MV-4-11 (cell line): ENCODE results near the gene HIGD2A.

Source experiments
- DNase-seq: peaks from one replicate; lab custom pipeline; 2025; lab: John Stamatoyannopoulos, UW

The HIGD2A gene

DNA sequence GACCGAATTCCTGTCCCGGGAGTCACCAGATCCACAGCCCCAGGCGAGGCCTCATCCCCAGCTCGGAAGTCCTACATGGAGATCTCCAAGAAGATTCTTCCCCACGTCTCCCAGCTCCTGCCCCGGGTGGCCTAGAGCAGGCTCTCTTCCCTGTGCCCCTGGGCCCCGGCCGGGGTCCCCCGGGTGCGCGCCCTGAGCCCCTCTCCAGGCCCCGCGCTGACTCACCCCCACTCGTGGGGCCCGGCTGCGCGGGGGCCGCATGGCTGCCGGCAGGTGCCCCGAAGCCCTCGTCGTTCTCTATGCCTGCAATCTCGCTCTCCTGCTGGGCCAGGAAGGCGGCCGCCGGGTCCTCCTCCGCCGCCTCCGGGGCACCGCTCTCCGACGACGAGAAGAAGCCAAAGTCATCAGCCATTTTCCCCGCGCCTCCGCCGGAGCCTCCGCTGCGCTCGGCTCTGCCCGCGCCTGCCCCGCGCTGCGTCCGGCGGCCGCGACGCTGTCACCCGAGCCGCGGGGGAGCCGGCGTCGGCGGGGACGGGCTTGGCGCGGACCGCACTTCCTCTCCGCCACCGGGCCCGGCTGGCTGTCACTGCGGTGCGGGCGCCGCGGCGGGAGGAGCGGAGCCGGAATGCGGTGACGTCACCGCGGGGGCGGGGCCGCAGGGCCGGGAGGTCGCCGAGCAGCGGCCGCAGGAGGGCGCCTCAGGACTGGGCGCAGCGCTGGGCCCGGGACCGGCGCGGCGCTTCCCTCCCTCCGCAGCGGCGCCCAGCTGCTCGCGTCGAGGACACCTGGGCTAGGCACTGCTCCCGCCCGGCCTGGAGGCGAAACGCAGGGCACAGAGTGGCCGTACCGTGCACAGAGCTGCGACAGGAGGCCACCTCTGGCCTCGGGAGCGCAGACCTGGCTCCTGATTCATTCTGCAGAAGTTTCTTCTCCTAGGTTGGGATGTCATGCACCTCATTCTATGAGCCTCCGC lies 27.7 kb downstream of the HIGD2A start, which contains the start of gene CLTB:
CLTB (minus strand) TSS at position 588 of the 973 bp plus-strand sequence; CDS start at position 412, 176 bp downstream.
- peak; percentile 76 for DNase-seq

DNA sequence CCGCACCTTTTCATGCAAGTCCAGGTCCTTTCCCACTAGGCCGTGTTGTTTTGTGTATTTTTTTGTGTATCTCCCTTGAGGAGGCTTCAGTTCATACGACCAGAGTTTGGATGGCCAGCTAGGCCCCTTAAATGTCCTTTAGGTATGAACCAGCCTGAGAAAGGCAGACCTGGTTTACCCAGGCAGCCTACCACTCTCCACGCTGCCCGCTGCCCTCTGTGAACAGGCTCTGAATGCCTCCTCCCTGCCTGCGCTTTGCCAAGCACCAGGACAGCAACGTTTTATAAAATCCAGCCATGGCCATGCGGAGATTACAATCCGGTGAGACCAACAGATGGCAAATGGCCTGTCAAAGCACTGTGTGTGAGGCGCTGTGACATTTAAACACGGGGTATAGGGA lies 28.4 kb downstream of the HIGD2A start:
- DNase-seq, result no peak

- DNase-seq, result no peak
Measured at GRCh38 chr5:176418251-176418650, 29.7 kb downstream of the HIGD2A start.

GRCh38 chr5:176420086-176420485 lies 31.5 kb downstream of the HIGD2A start:
- no peak for DNase-seq

DNA sequence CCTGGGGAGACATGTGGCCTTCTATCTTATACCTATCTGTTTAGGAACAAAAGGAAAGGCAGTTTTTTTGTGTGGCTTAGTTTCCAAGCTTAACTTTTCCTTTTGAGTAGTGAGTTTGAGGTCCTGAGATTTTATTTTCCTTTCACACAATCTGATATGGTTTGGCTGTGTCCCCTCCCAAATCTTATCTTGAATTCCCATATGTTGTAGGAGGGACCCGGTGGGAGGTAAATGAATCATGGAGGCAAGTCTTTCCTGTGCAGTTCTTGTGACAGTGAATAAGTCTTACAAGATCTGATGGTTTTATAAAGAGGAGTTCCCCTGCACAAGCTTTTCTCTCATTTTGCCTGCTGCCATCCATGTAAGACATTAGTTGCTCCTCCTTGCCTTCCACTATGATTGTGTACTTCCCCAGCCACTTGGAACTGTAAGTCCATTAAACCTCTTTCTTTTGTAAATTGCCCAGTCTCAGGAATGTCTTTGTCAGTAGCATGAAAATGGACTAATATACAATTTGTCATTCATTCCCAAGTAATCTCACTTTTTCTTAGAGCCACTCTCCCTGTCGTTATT lies 32.5 kb downstream of the HIGD2A start:
- DNase-seq, result no peak

DNA sequence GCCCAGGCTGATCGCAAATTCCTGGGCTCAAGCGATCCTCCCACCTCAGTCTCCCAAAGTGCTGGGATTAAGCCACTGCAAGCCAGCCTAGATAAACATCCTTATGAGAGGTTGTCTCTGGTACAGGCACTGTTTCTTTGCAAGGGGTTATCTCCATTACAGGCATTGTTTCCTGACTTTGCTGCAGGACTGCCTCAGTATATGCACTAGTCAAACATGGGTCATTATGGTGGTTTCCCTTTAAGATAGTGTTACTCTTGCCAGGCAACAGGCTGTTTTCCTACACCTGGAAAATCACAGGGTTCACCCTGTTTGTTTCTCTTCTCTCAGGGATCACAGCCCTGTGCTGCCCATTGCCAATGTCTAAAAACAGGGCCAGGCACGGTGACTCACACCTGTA lies 35.6 kb downstream of the HIGD2A start:
- DNase-seq, result no peak

GRCh38 chr5:176425138-176425537 lies 36.6 kb downstream of the HIGD2A start:
- DNase-seq, result no peak

- no peak for DNase-seq
Measured at GRCh38 chr5:176425791-176426190, 37.2 kb downstream of the HIGD2A start.

DNA sequence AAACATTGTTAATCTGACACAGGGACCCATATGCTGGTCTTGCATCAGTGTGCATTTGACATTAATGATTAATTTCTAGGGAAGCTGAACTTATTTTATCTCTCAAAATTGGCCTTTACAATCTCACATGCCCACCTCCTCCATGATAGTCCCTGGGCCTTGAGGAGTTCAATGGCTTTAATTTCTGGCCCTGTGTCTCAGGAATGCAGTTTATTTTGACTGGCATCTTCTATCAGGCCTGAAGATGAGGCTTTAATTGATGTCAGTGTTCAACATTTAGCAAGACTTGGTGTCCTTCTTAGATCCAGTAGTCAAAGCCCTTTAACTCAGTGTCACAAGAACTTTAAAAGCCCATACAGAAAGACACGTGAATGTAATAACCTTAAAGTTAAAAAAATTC lies 38.3 kb downstream of the HIGD2A start:
- DNase-seq, result no peak

- peak; percentile 19 for DNase-seq
Measured at GRCh38 chr5:176427971-176428370, 39.4 kb downstream of the HIGD2A start.

DNA sequence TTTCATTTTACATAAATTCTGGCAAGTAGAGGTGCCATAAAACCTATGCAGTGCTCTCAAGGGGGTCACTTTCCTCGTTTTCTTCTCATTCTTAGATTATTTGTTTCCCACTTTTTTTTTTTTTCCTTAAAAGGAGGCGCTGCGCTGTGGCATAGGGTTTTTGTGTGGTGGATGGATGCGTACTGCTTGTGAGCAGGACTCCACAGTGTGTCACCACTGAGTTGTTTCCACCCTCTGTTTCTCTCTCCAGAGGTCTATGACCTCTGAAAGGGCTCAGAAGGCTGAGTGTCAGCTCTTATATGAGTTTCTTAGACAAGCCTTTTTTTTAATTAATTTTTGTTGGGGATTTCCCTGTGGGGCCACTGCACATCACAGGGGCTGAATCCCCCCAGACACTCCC lies 41.4 kb downstream of the HIGD2A start:
- DNase-seq, result peak; percentile 35

DNA sequence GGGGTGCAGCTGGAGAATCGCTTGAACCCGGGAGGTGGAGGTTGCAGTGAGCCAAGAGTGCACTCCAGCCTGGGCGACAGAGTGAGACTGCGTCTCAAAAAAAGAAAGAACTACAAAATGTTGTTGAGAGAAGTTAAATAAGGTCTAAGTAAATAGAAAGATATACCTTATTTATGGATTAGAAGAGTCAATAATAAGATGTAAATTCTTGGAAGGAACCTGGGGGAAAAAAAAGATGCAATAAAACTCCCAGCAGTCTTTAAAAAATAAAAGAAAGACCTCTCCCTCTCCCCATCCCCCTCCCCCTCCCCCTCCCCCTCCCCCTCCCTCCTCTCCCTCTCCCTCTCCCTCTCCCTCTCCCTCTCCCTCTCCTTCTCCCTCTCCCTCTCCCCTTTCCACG lies 44.2 kb downstream of the HIGD2A start:
- no peak for DNase-seq

DNA sequence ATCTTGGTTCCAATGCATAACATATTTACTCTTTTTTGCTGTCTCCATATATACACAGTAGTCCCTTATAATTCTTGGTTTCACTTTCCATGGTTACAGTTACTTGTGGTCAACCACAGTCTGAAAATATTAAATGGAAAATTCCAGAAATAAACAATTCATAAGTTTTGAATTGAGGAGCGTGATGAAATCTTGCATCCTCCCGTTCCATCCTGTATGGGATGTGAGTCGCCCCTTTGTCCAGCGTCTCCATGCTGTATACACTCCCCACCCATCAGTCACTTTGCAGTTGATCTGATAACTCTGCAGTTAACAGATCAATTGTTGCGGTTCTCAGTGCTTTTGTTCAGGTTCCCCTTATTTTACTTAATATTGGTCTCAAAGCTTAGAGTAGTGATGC lies 48.1 kb downstream of the HIGD2A start:
- DNase-seq, result peak; percentile 77

DNA sequence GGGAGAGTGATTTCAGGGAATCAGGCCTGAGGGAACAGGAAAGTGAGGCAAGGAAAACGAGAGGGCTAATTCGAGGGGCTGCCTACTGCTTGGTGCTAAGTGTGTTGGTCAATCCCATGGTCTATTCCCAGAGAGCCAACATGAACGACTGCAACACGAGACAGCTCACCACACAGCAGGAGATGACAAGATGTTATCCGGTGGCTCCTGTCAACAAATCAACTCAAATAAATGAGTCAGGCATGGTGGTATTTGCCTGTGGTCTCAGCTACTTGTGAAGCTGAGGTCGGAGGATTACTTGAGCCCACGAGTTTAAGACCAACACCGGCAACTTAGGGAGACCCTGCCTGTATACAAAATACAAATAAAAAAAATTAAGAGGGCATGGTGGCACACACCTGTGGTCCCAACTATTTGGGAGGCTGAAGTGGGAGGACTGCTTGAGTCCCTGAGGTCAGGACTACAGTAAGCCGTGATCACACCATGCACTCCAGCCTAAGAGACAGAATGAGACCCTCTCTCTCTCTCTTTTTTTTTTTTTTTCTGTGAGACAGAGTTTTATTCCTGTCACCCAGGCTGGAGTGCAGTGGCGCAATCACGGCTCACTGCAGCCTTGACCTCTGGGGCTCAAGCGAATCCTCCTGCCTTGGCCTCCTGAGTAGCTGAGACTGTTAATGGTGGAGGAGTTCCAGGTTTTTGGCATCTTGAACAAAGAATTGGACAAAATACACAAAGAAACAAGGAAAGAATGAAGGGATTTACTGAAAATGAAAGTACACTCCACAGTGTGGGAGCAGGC lies 50.6 kb downstream of the HIGD2A start:
- DNase-seq, result peak; percentile 84
